ENCODE measurements around the gene STRIT1. TPM values are rescaled to one million over a fixed set of nuclear protein-coding genes. Genes with fewer than 3 reads are reported as not detected.

STRIT1 gene
- total RNA-seq, 2 donors from 2014 or later: not detected

GRCh38 chr3:155329513-155330048, 36.1 kb upstream of the STRIT1 start:
- no peaks in the 10 kb centered on the region for H3K27me3 ChIP-seq
- no peak overlapping the region for H3K27ac ChIP-seq
- DNase-seq (no peak), ATAC-seq (no peak)
- intact Hi-C loops (cut with DNase I): loop anchor here (5.0 to 10.0 kb wide), 2 partner anchors 567 to 995 kb away; no protein-coding TSS in a partner anchor
- H3K4me1 ChIP-seq: no peaks in the 10 kb centered on the region
- WGBS, 2 donors: 76 to 83% methylated on average over 6 of the region's 6 CpGs
- TF ChIP-seq POLR2A (IDR thresholded peaks at IDR 0.05): no peak
- TF ChIP-seq, protein P1, sequence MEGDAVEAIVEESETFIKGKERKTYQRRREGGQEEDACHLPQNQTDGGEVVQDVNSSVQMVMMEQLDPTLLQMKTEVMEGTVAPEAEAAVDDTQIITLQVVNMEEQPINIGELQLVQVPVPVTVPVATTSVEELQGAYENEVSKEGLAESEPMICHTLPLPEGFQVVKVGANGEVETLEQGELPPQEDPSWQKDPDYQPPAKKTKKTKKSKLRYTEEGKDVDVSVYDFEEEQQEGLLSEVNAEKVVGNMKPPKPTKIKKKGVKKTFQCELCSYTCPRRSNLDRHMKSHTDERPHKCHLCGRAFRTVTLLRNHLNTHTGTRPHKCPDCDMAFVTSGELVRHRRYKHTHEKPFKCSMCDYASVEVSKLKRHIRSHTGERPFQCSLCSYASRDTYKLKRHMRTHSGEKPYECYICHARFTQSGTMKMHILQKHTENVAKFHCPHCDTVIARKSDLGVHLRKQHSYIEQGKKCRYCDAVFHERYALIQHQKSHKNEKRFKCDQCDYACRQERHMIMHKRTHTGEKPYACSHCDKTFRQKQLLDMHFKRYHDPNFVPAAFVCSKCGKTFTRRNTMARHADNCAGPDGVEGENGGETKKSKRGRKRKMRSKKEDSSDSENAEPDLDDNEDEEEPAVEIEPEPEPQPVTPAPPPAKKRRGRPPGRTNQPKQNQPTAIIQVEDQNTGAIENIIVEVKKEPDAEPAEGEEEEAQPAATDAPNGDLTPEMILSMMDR (IDR thresholded peaks at IDR 0.05): no peak
- H3K4me3 ChIP-seq: no peak overlapping the region
- no peaks in the 10 kb centered on the region for H3K9me3 ChIP-seq
- H3K36me3 ChIP-seq (replicated peaks in 1 of 2; ENCODE audit: insufficient read depth in 1 of 2, low read depth in 2 of 2): no peaks in the 10 kb centered on the region

DNA sequence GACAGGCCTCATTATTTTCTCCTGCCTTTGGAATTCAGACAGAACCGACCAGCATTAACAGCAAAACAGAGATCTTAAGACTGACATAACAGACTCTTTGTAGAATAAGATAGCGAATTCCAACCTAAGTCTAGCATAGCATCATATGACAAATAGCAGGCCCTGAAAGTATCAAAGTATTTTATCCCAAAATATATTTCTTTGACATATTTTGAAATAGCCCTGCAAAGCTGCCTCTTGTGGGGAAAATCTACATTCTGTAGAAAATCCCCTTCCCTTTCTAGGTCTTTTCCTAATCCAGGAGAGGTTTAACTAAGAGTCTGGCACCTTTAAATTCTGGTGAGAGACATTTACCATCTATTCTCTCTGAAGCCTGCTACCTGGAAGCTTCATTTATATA, 34.4 kb upstream of the STRIT1 start:
- DNase-seq (no peak), ATAC-seq (no peak)
- 77 to 84% methylated on average over 2 of the region's 2 CpGs for WGBS, 2 donors
- no peak for TF ChIP-seq POLR2A (IDR thresholded peaks at IDR 0.05)
- H3K4me3 ChIP-seq: no peak overlapping the region
- intact Hi-C loops (cut with DNase I): loop anchor here (5.0 to 10.0 kb wide), 2 partner anchors 566 to 993 kb away; no protein-coding TSS in a partner anchor
- no peaks in the 10 kb centered on the region for H3K9me3 ChIP-seq
- no peaks in the 10 kb centered on the region for H3K27me3 ChIP-seq
- no peaks in the 10 kb centered on the region for H3K36me3 ChIP-seq (replicated peaks in 1 of 2; ENCODE audit: insufficient read depth in 1 of 2, low read depth in 2 of 2)
- no peak overlapping the region for H3K27ac ChIP-seq
- H3K4me1 ChIP-seq: no peaks in the 10 kb centered on the region

- 74 to 82% methylated on average over 1 of the region's 1 CpG for WGBS, 2 donors
- no peak for ATAC-seq
- TF ChIP-seq, protein P1 (IDR thresholded peaks at IDR 0.05): no peak
- TF ChIP-seq POLR2A (IDR thresholded peaks at IDR 0.05): no peak
- no peaks in the 10 kb centered on the region for H3K9me3 ChIP-seq
- intact Hi-C loops (cut with DNase I): loop anchor here (5.0 to 10.0 kb wide), 2 partner anchors 565 to 993 kb away; no protein-coding TSS in a partner anchor
- no peaks in the 10 kb centered on the region for H3K36me3 ChIP-seq (replicated peaks in 1 of 2; ENCODE audit: insufficient read depth in 1 of 2, low read depth in 2 of 2)
- H3K27me3 ChIP-seq: no peaks in the 10 kb centered on the region
- no peaks in the 10 kb centered on the region for H3K4me1 ChIP-seq
- DNase-seq: no peak
- H3K4me3 ChIP-seq: no peak overlapping the region
- H3K27ac ChIP-seq: no peak overlapping the region
Observed at GRCh38 chr3:155327430-155327829, 33.9 kb upstream of the STRIT1 start.

GRCh38 chr3:155326901-155327300, 33.4 kb upstream of the STRIT1 start:
- WGBS, 2 donors: 67 to 73% methylated on average over 4 of the region's 4 CpGs
- Histone ChIP-seq H3K4me3 (no peak overlapping the region), H3K9me3 (no peaks in the 10 kb centered on the region), H3K36me3 (replicated peaks in 1 of 2; ENCODE audit: insufficient read depth in 1 of 2, low read depth in 2 of 2) (no peaks in the 10 kb centered on the region), H3K27me3 (no peaks in the 10 kb centered on the region), H3K4me1 (no peaks in the 10 kb centered on the region), H3K27ac (no peak overlapping the region)
- TF ChIP-seq POLR2A (IDR thresholded peaks at IDR 0.05): no peak
- TF ChIP-seq, protein P1 (IDR thresholded peaks at IDR 0.05): no peak
- intact Hi-C loops (cut with DNase I): loop anchor here (5.0 to 10.0 kb wide), 2 partner anchors 565 to 992 kb away; no protein-coding TSS in a partner anchor
- ATAC-seq (no peak), DNase-seq (no peak)

DNA sequence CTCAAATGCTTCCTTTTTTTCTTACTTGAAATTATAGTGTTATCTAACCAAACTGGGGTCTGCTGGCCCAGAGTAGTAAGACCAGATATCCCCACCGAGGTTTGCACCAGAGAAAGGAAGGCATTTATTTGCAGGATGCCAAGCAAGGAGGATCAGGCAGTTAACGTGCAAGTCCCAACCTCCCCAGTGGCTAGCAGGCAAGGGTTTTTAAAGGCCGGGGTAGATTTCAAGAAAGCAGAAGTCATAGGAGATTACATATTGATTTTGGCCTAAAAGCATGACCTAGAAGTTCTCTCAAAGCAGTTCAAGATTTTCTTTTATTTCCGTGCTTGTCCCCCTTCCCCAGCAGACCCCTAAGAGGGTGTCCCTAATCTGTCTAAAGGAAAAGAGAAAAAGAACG, 32.8 kb upstream of the STRIT1 start:
- TF ChIP-seq POLR2A (IDR thresholded peaks at IDR 0.05): no peak
- TF ChIP-seq, protein P1 (IDR thresholded peaks at IDR 0.05): no peak
- Histone ChIP-seq H3K4me1 (no peaks in the 10 kb centered on the region), H3K9me3 (no peaks in the 10 kb centered on the region), H3K27me3 (no peaks in the 10 kb centered on the region), H3K4me3 (no peak overlapping the region), H3K27ac (no peak overlapping the region), H3K36me3 (replicated peaks in 1 of 2; ENCODE audit: insufficient read depth in 1 of 2, low read depth in 2 of 2) (no peaks in the 10 kb centered on the region)
- intact Hi-C loops (cut with DNase I): loop anchor here (5.0 to 10.0 kb wide), 2 partner anchors 564 to 991 kb away; no protein-coding TSS in a partner anchor
- DNase-seq (no peak), ATAC-seq (no peak)
- 57 to 70% methylated on average over 5 of the region's 5 CpGs for WGBS, 2 donors

Data from body of pancreas (tissue), 4 donors.